WTC11 (cell line): ENCODE measurements around the gene PRR33.

Experiments used
- CDX4 ChIP-seq: fragments of 250-450 bp; sonication (Bioruptor Pico); IDR thresholded peaks from 2 replicates; pipeline ENCODE4 v1.9.0; 2021; ENCODE audit warnings: moderate library complexity, mild to moderate bottlenecking, inconsistent platforms, borderline replicate concordance
- CTCF ChIP-seq: fragments of 200-600 bp; IDR thresholded peaks from 2 replicates; pipeline ENCODE4 v1.8.0; 2022; ENCODE audit warnings: antibody characterized with exemption
- ESRRA ChIP-seq: sonication (generic); formaldehyde crosslinking; IDR thresholded peaks from 2 replicates; pipeline ENCODE4 v1.8.1; 2022; ENCODE audit warnings: mild to moderate bottlenecking, missing genetic modification reagents, borderline replicate concordance
- FOXJ3 ChIP-seq: sonication (generic); formaldehyde crosslinking; IDR thresholded peaks from 2 replicates; pipeline ENCODE4 v1.9.0; 2021; ENCODE audit warnings: missing genetic modification reagents, mild to moderate bottlenecking, borderline replicate concordance
- PRDM15 ChIP-seq: sonication (generic); formaldehyde crosslinking; IDR thresholded peaks from 2 replicates; pipeline ENCODE4 v1.8.0; 2022; ENCODE audit warnings: missing genetic modification reagents
- TP53 ChIP-seq: sonication (generic); formaldehyde crosslinking; IDR thresholded peaks from 2 replicates; pipeline ENCODE4 v1.8.1; 2023; ENCODE audit warnings: mild to moderate bottlenecking, missing genetic modification reagents
- ZNF121 ChIP-seq: sonication (generic); formaldehyde crosslinking; IDR thresholded peaks from 2 replicates; pipeline ENCODE4 v1.8.0; 2023; ENCODE audit warnings: missing genetic modification reagents
- ZNF263 ChIP-seq: sonication (generic); formaldehyde crosslinking; IDR thresholded peaks from 2 replicates; pipeline ENCODE4 v1.8.1; 2022; ENCODE audit warnings: low read depth, mild to moderate bottlenecking, moderate library complexity, missing genetic modification reagents
- TF ChIP-seq, protein P1 (sequence below): fragments of 250-450 bp; sonication (Bioruptor Pico); IDR thresholded peaks from 2 replicates; pipeline ENCODE4 v1.9.0; 2021; ENCODE audit warnings: mild to moderate bottlenecking
- TF ChIP-seq, protein P2 (sequence below): sonication (generic); formaldehyde crosslinking; IDR thresholded peaks from 2 replicates; pipeline ENCODE4 v1.8.1; 2023; ENCODE audit warnings: mild to moderate bottlenecking, missing genetic modification reagents, moderate library complexity
- TF ChIP-seq, protein P3 (sequence below): sonication (generic); formaldehyde crosslinking; IDR thresholded peaks from 2 replicates; pipeline ENCODE4 v1.8.0; 2022; ENCODE audit warnings: mild to moderate bottlenecking, missing genetic modification reagents
- TF ChIP-seq, protein P4 (sequence below): sonication (generic); formaldehyde crosslinking; IDR thresholded peaks from 2 replicates; pipeline ENCODE4 v1.8.0; 2023; ENCODE audit warnings: missing genetic modification reagents, mild to moderate bottlenecking, borderline replicate concordance
- TF ChIP-seq, protein P5 (sequence below): fragments of 250-450 bp; sonication (Bioruptor Pico); IDR thresholded peaks from 2 replicates; pipeline ENCODE4 v1.8.0; 2021; ENCODE audit warnings: mild to moderate bottlenecking

DNA sequence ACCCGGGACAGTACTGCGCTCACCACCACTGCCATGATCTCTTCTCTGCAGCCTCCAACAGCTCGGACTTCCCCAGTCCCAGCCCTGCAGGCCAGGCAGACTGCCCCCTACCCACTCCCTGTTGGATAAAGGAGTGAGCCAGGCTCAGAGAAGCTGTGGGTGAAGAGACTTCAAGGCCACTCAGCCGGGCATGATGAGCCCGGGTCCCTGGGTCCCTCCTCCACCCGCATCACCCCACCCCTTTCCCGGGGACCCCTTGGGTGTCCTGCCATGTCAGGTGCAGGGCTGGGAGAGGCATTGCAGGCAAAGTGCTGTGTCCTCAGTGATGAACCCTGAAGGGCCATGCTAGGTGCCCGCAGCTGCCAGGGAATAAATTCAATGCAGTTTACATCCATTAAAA lies 24.3 kb downstream of the PRR33 start:
- TF ChIP-seq CDX4 (CRISPR knock-in tag) = no peak
- TF ChIP-seq, protein P1, sequence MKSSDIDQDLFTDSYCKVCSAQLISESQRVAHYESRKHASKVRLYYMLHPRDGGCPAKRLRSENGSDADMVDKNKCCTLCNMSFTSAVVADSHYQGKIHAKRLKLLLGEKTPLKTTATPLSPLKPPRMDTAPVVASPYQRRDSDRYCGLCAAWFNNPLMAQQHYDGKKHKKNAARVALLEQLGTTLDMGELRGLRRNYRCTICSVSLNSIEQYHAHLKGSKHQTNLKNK (CRISPR knock-in tag) = no peak
- no peak for TF ChIP-seq CTCF
- no peak for TF ChIP-seq ZNF121 (CRISPR knock-in tag)
- TF ChIP-seq ZNF263 = no peak
- TF ChIP-seq PRDM15 (CRISPR knock-in tag) = no peak
- TF ChIP-seq, protein P2, sequence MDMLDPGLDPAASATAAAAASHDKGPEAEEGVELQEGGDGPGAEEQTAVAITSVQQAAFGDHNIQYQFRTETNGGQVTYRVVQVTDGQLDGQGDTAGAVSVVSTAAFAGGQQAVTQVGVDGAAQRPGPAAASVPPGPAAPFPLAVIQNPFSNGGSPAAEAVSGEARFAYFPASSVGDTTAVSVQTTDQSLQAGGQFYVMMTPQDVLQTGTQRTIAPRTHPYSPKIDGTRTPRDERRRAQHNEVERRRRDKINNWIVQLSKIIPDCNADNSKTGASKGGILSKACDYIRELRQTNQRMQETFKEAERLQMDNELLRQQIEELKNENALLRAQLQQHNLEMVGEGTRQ (CRISPR knock-in tag) = no peak
- no peak for TF ChIP-seq ESRRA (CRISPR knock-in tag)
- TF ChIP-seq, protein P3, sequence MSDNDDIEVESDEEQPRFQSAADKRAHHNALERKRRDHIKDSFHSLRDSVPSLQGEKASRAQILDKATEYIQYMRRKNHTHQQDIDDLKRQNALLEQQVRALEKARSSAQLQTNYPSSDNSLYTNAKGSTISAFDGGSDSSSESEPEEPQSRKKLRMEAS = no peak
- no peak for TF ChIP-seq FOXJ3 (CRISPR knock-in tag)
- TF ChIP-seq, protein P4, sequence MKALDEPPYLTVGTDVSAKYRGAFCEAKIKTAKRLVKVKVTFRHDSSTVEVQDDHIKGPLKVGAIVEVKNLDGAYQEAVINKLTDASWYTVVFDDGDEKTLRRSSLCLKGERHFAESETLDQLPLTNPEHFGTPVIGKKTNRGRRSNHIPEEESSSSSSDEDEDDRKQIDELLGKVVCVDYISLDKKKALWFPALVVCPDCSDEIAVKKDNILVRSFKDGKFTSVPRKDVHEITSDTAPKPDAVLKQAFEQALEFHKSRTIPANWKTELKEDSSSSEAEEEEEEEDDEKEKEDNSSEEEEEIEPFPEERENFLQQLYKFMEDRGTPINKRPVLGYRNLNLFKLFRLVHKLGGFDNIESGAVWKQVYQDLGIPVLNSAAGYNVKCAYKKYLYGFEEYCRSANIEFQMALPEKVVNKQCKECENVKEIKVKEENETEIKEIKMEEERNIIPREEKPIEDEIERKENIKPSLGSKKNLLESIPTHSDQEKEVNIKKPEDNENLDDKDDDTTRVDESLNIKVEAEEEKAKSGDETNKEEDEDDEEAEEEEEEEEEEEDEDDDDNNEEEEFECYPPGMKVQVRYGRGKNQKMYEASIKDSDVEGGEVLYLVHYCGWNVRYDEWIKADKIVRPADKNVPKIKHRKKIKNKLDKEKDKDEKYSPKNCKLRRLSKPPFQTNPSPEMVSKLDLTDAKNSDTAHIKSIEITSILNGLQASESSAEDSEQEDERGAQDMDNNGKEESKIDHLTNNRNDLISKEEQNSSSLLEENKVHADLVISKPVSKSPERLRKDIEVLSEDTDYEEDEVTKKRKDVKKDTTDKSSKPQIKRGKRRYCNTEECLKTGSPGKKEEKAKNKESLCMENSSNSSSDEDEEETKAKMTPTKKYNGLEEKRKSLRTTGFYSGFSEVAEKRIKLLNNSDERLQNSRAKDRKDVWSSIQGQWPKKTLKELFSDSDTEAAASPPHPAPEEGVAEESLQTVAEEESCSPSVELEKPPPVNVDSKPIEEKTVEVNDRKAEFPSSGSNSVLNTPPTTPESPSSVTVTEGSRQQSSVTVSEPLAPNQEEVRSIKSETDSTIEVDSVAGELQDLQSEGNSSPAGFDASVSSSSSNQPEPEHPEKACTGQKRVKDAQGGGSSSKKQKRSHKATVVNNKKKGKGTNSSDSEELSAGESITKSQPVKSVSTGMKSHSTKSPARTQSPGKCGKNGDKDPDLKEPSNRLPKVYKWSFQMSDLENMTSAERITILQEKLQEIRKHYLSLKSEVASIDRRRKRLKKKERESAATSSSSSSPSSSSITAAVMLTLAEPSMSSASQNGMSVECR (CRISPR knock-in tag) = no peak
- TF ChIP-seq, protein P5, sequence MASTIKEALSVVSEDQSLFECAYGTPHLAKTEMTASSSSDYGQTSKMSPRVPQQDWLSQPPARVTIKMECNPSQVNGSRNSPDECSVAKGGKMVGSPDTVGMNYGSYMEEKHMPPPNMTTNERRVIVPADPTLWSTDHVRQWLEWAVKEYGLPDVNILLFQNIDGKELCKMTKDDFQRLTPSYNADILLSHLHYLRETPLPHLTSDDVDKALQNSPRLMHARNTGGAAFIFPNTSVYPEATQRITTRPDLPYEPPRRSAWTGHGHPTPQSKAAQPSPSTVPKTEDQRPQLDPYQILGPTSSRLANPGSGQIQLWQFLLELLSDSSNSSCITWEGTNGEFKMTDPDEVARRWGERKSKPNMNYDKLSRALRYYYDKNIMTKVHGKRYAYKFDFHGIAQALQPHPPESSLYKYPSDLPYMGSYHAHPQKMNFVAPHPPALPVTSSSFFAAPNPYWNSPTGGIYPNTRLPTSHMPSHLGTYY = no peak
- no peak for TF ChIP-seq TP53 (CRISPR knock-in tag)
